PC-3 (cell line): ENCODE measurements around the gene SAMD4A.

Source experiments
- CTCF ChIP-seq: fragments of 300-600 bp; sonication (generic); conservative IDR thresholded peaks from 2 replicates; pipeline ENCODE4 v1.5.1; 2017; ENCODE audit warnings: antibody characterized with exemption, low read depth, mild to moderate bottlenecking, low read length
- EZH2 ChIP-seq: fragments of 300-600 bp; sonication (generic); IDR thresholded peaks from one replicate; pipeline ENCODE4 v1.6.1; 2017; ENCODE audit warnings: antibody characterized with exemption, mild to moderate bottlenecking, low read length; ENCODE audit not compliant: unreplicated experiment
- EZH2phosphoT487 ChIP-seq: fragments of 300-600 bp; sonication (generic); IDR thresholded peaks from 2 replicates; pipeline ENCODE4 v1.6.1; 2018; ENCODE audit warnings: mild to moderate bottlenecking, antibody characterized with exemption, low read length, borderline replicate concordance

GRCh38 chr14:54535646-54536045 is 31.3 kb upstream of the SAMD4A start:
- TF ChIP-seq CTCF (no peak), EZH2phosphoT487 (no peak), EZH2 (no peak)
